Hepatocyte (in vitro differentiated cells): ENCODE measurements around the gene UVRAG. TPM values are rescaled to one million over a fixed set of nuclear protein-coding genes. Genes with fewer than 3 reads are reported as not detected.
"Not testable (repeated sequence)": the region's sequence is repeated elsewhere in the genome, so short reads cannot be mapped to it uniquely, and the experiment has no call there.

Experiments
- DNase-seq: peaks from one replicate; pipeline ENCODE4 v3.0.0-alpha.2; 2016; ENCODE audit warnings: low spot score
- H2AFZ ChIP-seq: fragments of 200-600 bp; sonication (generic); 2 replicates; pipeline ENCODE4 v1.6.0; 2016; ENCODE audit warnings: antibody characterized with exemption, mild to moderate bottlenecking
- H3K27ac ChIP-seq: fragments of 200-600 bp; sonication (generic); 2 replicates; pipeline ENCODE4 v1.5.1; 2016; ENCODE audit warnings: mild to moderate bottlenecking
- H3K27me3 ChIP-seq: fragments of 200-600 bp; sonication (generic); 2 replicates; pipeline ENCODE4 v1.6.1; 2016
- H3K36me3 ChIP-seq: fragments of 200-600 bp; sonication (generic); replicated peaks from 2 replicates; pipeline ENCODE4 v1.5.1; 2016; ENCODE audit warnings: low read depth; ENCODE audit not compliant: insufficient read depth
- H3K4me1 ChIP-seq: fragments of 200-600 bp; sonication (generic); 2 replicates; pipeline ENCODE4 v1.5.1; 2016; ENCODE audit warnings: mild to moderate bottlenecking, moderate library complexity; ENCODE audit not compliant: insufficient read depth
- H3K4me2 ChIP-seq: fragments of 200-600 bp; sonication (generic); 2 replicates; pipeline ENCODE4 v1.6.0; 2016
- H3K4me3 ChIP-seq: fragments of 200-600 bp; sonication (generic); 2 replicates; pipeline ENCODE4 v1.5.1; 2016; ENCODE audit warnings: mild to moderate bottlenecking
- H3K79me2 ChIP-seq: fragments of 200-600 bp; sonication (generic); 2 replicates; pipeline ENCODE4 v1.6.0; 2017; ENCODE audit warnings: mild to moderate bottlenecking
- H3K9me2 ChIP-seq: fragments of 200-600 bp; sonication (generic); replicated peaks from 2 replicates; pipeline ENCODE4 v1.6.0; 2017; ENCODE audit warnings: mild to moderate bottlenecking; ENCODE audit not compliant: insufficient read depth
- H3K9me3 ChIP-seq: fragments of 200-600 bp; sonication (generic); 2 replicates; pipeline ENCODE4 v1.5.1; 2016; ENCODE audit warnings: low read depth, mild to moderate bottlenecking
- H4K20me1 ChIP-seq: fragments of 200-600 bp; sonication (generic); 2 replicates; pipeline ENCODE4 v1.6.0; 2016; ENCODE audit warnings: mild to moderate bottlenecking; ENCODE audit not compliant: insufficient read depth, poor library complexity, severe bottlenecking
- CTCF ChIP-seq: fragments of 200-600 bp; sonication (generic); IDR thresholded peaks from 2 replicates; pipeline ENCODE4 v1.5.1; 2016; ENCODE audit warnings: antibody characterized with exemption, mild to moderate bottlenecking; ENCODE audit not compliant: poor library complexity
- EZH2 ChIP-seq: fragments of 200-600 bp; sonication (generic); IDR thresholded peaks from 2 replicates; pipeline ENCODE4 v1.6.1; 2016; ENCODE audit warnings: antibody characterized with exemption, mild to moderate bottlenecking, borderline replicate concordance
- EZH2phosphoT487 ChIP-seq: fragments of 200-600 bp; sonication (generic); IDR thresholded peaks from one replicate; pipeline ENCODE4 v1.6.1; 2018; ENCODE audit warnings: antibody characterized with exemption, mild to moderate bottlenecking, low read depth, moderate library complexity; ENCODE audit not compliant: unreplicated experiment, severe bottlenecking
- WGBS: methylation state at CpG from one replicate; pipeline ENCODE4 v1.1.6; 2016; ENCODE audit warnings: low lambda C conversion rate; ENCODE audit errors: missing lambda C conversion rate; 5-methylcytosine and 5-hydroxymethylcytosine counted together
- polyA plus RNA-seq: library from polyadenylated mRNA; unstranded; fragments of >200 nt; fragmentation: Nextera tagmentation; extraction: Ambion mirVana; gene quantifications from 2 replicates; pipeline ENCODE4 v1.2.1, GENCODE V29; 2016
- total RNA-seq: library from RNA; depleted of rRNA; stranded (reverse); fragments of >200 nt; gene quantifications from 2 replicates; pipeline ENCODE4 v1.2.3, GENCODE V29; 2014

Gene UVRAG
- total and polyA plus RNA-seq, 2 experiments from 2014 or later = 15.3 to 36.5 TPM

DNA sequence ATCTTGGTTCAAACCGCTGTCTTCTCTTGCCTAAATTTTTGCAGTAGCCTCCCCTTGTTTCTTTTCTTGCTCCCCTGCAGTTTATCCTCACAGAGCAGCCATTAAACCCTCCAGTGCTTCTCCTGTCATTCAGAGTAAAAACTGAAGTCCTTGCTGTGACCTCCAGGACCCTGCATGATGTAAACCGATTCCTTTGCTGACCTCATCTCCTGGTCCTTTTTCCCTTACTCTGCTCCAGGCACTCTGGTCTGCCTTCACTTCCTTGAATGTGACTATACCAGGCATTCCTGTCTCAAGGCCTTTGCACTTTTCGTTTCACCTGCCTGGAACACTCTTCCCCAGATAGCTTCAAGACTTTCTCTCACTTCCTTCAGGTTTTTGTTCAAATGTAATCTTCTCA lies 239.3 kb downstream of the UVRAG start:
- no peak overlapping the region for H3K4me2 ChIP-seq
- WGBS = 92% methylated on average over 3 of the region's 3 CpGs
- H3K27me3 ChIP-seq = no peaks in the 10 kb centered on the region

DNA sequence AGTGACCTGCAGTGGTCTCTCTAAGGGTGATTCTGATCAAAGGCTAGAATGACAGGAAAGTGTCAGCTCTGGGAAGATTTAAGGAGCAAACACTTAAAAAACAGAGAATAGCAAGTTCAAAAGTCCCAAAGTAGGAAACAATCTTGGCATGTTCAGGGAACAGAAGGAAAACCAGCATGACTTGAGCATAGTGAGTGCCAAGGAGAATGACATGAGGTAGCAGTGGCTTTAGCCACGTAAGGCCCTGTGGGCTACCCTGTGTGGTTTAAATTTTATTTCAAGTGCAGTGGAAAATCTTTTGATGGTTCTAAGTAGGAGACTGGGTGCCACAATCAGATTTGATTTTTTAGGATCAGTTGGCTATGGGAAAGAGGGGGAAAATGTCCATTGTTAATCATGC lies 241.9 kb downstream of the UVRAG start:
- Histone ChIP-seq H4K20me1 (no peaks in the 10 kb centered on the region), H3K36me3 (no peaks in the 10 kb centered on the region), H3K4me1 (no peaks in the 10 kb centered on the region), H3K9me2 (no peaks in the 10 kb centered on the region), H2AFZ (no peak overlapping the region), H3K79me2 (no peaks in the 10 kb centered on the region), H3K27me3 (no peaks in the 10 kb centered on the region), H3K4me2 (no peak overlapping the region), H3K9me3 (no peaks in the 10 kb centered on the region), H3K27ac (no peak overlapping the region), H3K4me3 (no peak overlapping the region)
- no peak for DNase-seq
- no peak for TF ChIP-seq EZH2phosphoT487
- TF ChIP-seq CTCF = no peak
- no peak for TF ChIP-seq EZH2
- WGBS = 93% methylated on average over 1 of the region's 1 CpG

More for the DNA sequence above, 239.3 kb downstream of the UVRAG start:
- Histone ChIP-seq H3K4me3 (no peak overlapping the region), H3K79me2 (no peaks in the 10 kb centered on the region), H3K9me3 (no peaks in the 10 kb centered on the region), H2AFZ (no peak overlapping the region), H3K4me1 (peaks cover under 1% of the 10 kb centered on the region), H4K20me1 (no peaks in the 10 kb centered on the region), H3K9me2 (no peaks in the 10 kb centered on the region), H3K36me3 (no peaks in the 10 kb centered on the region), H3K27ac (no peak overlapping the region)
- TF ChIP-seq EZH2phosphoT487 (no peak), CTCF (no peak), EZH2 (no peak)
- no peak for DNase-seq

GRCh38 chr11:76060475-76061036 lies 245.5 kb downstream of the UVRAG start:
- H4K20me1 ChIP-seq = not testable (repeated sequence)
- WGBS = 98% methylated on average over 30 of the region's 35 CpGs

DNA sequence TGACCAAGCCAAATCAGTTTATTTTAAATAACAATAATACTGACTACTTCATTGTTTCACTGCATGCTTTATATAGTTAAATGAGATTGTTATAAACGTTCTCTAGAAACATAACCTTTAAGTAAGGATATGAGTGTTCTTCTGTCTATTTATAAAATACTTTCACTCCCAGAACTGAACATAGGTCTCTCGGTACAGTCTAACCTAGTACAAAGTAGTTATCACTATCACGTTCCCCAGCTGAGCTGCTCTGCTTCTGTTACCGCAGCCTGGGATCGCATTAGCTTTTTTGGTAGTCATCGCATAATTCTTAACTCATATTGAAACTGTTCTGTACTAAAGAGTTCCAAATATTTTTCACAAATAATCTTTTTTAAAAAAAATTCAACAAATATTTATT lies 247.7 kb downstream of the UVRAG start:
- no peaks in the 10 kb centered on the region for H3K27me3 ChIP-seq
- H3K9me2 ChIP-seq = no peaks in the 10 kb centered on the region
- no peak overlapping the region for H3K27ac ChIP-seq
- TF ChIP-seq EZH2phosphoT487 = no peak
- TF ChIP-seq CTCF = no peak
- no peak for TF ChIP-seq EZH2
- H3K4me2 ChIP-seq = no peak overlapping the region
- H3K79me2 ChIP-seq = no peaks in the 10 kb centered on the region
- no peaks in the 10 kb centered on the region for H3K4me1 ChIP-seq
- WGBS = 92% methylated on average over 6 of the region's 6 CpGs
- no peak for DNase-seq
- H3K4me3 ChIP-seq = no peak overlapping the region
- H3K36me3 ChIP-seq = no peaks in the 10 kb centered on the region
- no peaks in the 10 kb centered on the region for H4K20me1 ChIP-seq
- no peaks in the 10 kb centered on the region for H3K9me3 ChIP-seq
- H2AFZ ChIP-seq = no peak overlapping the region

More at GRCh38 chr11:76060475-76061036, 245.5 kb downstream of the UVRAG start:
- H3K27ac ChIP-seq, H3K4me1 ChIP-seq, H3K4me2 ChIP-seq, H3K4me3 ChIP-seq, H3K9me3 ChIP-seq, H3K79me2 ChIP-seq, H3K27me3 ChIP-seq, DNase-seq, H3K9me2 ChIP-seq, H2AFZ ChIP-seq, H3K36me3 ChIP-seq: not testable (repeated sequence)
